ENCODE results near the gene JMY.

JMY gene

GRCh38 chr5:79200573-79201183 is 35.3 kb upstream of the JMY start:
- DNase-seq (ENCODE audit: low read depth in 2 of 2) = peak; percentile 20 to 36
- TF ChIP-seq CTCF (IDR thresholded peaks at IDR 0.05; ENCODE audit: low read depth, low read length) = peak; percentile 61
- H3K4me3 ChIP-seq (replicated peaks in 1 of 2; ENCODE audit: low read depth in 2 of 2, low read length in 2 of 2) = no peak overlapping the region

GRCh38 chr5:79201206-79201605 is 34.7 kb upstream of the JMY start:
- TF ChIP-seq CTCF (IDR thresholded peaks at IDR 0.05; ENCODE audit: low read depth, low read length) = no peak
- H3K4me3 ChIP-seq (replicated peaks in 1 of 2; ENCODE audit: low read depth in 2 of 2, low read length in 2 of 2) = no peak overlapping the region

GRCh38 chr5:79202076-79202475 is 33.9 kb upstream of the JMY start:
- TF ChIP-seq CTCF (IDR thresholded peaks at IDR 0.05; ENCODE audit: low read depth, low read length) = no peak
- DNase-seq (ENCODE audit: low read depth in 2 of 2) = peak; percentile 49 to 85
- H3K4me3 ChIP-seq (replicated peaks in 1 of 2; ENCODE audit: low read depth in 2 of 2, low read length in 2 of 2) = no peak overlapping the region

More at GRCh38 chr5:79201206-79201605, 34.7 kb upstream of the JMY start:
- DNase-seq (ENCODE audit: low read depth in 2 of 2) = no peak

- no peak overlapping the region for H3K4me3 ChIP-seq (replicated peaks in 1 of 2; ENCODE audit: low read depth in 2 of 2, low read length in 2 of 2)
- no peak for DNase-seq (ENCODE audit: low read depth in 2 of 2)
- no peak for TF ChIP-seq CTCF (IDR thresholded peaks at IDR 0.05; ENCODE audit: low read depth, low read length)
Observed at GRCh38 chr5:79205965-79206364, 30.0 kb upstream of the JMY start.

- H3K4me3 ChIP-seq (replicated peaks in 1 of 2; ENCODE audit: low read depth in 2 of 2, low read length in 2 of 2) = no peak overlapping the region
- no peak for TF ChIP-seq CTCF (IDR thresholded peaks at IDR 0.05; ENCODE audit: low read depth, low read length)
- no peak for DNase-seq (ENCODE audit: low read depth in 2 of 2)
Observed at GRCh38 chr5:79206541-79206940, 29.4 kb upstream of the JMY start.

GRCh38 chr5:79209505-79209904 is 26.4 kb upstream of the JMY start:
- no peak for TF ChIP-seq CTCF (IDR thresholded peaks at IDR 0.05; ENCODE audit: low read depth, low read length)
- no peak overlapping the region for H3K4me3 ChIP-seq (replicated peaks in 1 of 2; ENCODE audit: low read depth in 2 of 2, low read length in 2 of 2)
- DNase-seq (ENCODE audit: low read depth in 2 of 2) = no peak

Data from cardiac fibroblast (primary cell).